Uterus (tissue), 2 donors: Measurements from ENCODE around the gene NEGR1.

Source experiments
- POLR2A ChIP-seq, 2 donors: fragments of 450-650 bp; IDR thresholded peaks; one replicate each; pipeline ENCODE4 v1.6.1; 2016; ENCODE audit warnings: antibody characterized with exemption in 2 of 2, mild to moderate bottlenecking in 1 of 2, moderate library complexity in 1 of 2
- TF ChIP-seq, protein P1 (sequence below), 4 experiments: fragments of 200-600 bp in 2 of 4; fragments of 450-650 bp in 2 of 4; sonication (generic) in 2 of 4; IDR thresholded peaks; one replicate each; pipeline ENCODE4 v1.5.1; 2016 to 2019; ENCODE audit warnings: antibody characterized with exemption in 4 of 4, mild to moderate bottlenecking in 2 of 4, moderate library complexity in 1 of 4

GRCh38 chr1:71653952-71654351 lies 628.4 kb downstream of the NEGR1 start:
- no peak for TF ChIP-seq POLR2A (IDR thresholded peaks at IDR 0.05)
- TF ChIP-seq, protein P1, sequence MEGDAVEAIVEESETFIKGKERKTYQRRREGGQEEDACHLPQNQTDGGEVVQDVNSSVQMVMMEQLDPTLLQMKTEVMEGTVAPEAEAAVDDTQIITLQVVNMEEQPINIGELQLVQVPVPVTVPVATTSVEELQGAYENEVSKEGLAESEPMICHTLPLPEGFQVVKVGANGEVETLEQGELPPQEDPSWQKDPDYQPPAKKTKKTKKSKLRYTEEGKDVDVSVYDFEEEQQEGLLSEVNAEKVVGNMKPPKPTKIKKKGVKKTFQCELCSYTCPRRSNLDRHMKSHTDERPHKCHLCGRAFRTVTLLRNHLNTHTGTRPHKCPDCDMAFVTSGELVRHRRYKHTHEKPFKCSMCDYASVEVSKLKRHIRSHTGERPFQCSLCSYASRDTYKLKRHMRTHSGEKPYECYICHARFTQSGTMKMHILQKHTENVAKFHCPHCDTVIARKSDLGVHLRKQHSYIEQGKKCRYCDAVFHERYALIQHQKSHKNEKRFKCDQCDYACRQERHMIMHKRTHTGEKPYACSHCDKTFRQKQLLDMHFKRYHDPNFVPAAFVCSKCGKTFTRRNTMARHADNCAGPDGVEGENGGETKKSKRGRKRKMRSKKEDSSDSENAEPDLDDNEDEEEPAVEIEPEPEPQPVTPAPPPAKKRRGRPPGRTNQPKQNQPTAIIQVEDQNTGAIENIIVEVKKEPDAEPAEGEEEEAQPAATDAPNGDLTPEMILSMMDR (IDR thresholded peaks at IDR 0.05): no peak
